NCI-H226 (cell line): Measurements from ENCODE around the gene RASSF5.
A peak's percentile ranks its signal among the peaks of the same experiment; 100 is the strongest.
"Not testable (repeated sequence)": the region's sequence is repeated elsewhere in the genome, so short reads cannot be mapped to it uniquely, and the experiment has no call there.

Experiments
- DNase-seq: peaks from one replicate; pipeline ENCODE4 v3.0.0-alpha.2; 2015

RASSF5 gene

DNA sequence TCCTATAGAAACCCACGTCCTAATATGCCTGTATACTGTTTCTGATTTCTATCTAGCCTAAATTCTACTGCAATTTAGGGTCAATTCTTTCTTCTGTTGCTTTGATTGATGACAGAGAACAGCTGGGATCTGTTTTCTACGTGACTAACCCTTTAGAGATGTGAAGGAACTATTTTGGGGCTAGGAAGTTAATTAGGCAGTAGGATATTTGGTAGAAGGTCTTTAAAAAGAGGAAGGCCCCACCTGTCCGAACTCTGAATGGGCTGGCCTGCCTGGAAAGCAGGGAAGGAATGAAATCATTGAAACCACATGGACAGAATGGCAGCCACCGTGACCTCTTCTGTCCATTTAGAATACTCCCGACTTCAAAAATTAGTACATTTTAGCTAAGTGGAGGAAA lies 83.9 kb downstream of the RASSF5 start:
- no peak for DNase-seq

DNA sequence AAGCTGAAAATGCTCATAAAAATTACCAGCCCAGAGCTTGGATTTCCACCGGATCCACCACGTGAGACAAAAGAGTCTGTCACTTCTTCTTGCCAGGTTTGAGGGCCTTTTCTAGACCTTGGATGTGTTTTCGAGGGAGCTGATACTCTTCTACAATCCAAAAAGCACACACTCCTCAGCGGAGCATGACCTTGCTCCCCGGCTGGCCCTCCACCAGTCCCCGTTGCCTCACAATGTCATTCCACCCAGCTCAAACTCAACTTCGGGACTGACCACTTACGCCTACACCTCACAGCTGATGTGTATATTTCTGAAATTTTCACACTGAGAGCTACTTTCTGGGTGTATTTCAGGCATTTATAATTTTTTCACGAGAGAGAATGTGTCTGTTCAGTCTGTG lies 84.4 kb downstream of the RASSF5 start:
- no peak for DNase-seq

DNA sequence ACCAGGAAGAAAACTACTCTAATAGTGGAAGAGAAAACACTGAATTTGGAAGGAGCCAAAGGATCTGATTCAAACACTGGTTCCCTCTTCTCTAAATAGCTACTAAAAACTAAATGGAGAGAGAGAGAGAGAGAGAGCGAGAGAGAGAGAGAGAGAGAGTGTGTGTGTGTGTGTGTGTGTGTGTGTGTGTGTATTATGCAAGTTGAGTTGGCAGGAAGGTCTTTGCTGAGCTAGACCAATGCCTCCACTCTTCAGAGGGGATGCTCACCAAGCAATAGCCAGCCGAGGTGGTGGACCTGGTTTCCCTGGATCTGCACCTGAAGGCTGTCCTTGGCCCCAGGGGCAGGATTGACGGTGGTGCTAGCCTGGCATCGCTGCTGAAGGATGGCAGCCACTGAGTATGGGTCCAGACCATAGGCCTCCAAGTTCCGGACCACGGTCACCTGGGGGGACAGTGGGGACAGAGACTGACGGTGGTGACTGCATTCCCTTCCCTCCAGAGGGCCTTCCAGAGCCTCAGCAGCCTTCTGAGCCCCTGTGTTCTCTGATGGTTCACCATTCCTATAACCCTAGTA lies 86.1 kb downstream of the RASSF5 start:
- no peak for DNase-seq

DNA sequence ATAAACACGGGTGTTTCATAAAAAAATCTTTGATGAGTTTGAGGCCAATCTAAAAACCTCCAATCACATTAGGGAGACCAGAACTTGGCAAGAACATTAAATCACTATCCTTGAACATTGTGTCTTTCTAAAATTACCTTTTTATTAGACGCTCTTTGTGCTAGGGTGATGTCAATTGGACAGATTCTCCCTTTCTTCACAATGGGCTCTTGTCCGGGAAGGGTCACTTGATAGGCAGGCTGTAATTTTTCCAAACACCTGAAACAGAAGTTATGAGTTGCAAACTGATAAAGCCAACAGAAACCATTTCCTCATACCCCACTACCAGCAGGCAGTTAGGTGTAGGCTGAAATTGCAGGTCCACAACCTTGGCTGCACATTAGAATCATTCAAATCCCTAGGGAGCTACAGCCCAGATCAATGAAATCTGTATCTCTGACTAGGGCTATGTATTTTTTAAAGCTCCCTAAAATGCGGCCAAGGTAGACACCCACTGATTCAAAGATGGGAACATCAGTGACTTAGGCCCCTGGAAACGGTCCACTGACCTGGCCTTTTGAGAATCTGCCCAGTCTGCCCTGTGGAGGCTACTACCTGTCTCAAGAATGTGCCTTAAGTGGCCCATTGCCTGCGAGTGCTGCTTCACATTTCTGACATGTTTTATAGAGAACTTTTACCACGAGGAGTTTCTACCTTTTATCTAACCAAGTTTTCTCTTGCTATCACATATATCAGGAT lies 88.4 kb downstream of the RASSF5 start:
- DNase-seq, result no peak

DNA sequence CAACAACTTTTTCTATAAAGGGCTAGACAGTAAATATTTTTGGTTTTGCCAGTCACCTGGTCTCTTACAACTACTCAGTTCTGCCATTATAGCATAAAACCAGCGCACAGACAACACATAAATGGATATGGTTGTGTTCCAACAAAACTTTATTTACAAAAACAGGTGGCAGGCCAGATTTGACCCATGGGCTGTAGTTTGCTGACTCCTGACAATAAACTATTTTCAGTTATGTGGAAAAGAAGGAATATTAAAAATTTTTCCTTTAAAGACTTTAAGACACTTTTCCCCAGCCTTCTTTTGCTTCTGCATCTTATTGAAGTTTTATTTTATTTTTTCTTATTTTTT lies 89.0 kb downstream of the RASSF5 start:
- DNase-seq, result no peak

DNA sequence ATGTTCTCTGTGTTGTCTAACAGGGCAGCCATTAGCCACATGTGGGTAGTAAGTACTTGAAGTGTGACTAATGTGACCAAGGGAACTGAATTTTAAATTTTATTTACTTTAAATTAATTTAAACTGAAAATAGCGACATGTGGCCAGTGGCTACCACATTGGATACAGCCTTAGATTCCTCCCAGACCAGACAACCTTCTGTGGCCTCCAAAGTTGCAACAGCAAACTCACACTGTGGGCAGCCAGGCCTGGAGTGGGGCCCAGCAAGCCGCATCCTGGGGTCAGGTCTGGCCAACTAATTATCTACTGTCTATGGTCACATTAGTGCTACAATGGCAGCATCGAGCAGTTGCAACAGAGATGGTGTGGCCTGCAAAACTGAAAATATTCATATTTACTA lies 93.2 kb downstream of the RASSF5 start:
- no peak for DNase-seq

DNA sequence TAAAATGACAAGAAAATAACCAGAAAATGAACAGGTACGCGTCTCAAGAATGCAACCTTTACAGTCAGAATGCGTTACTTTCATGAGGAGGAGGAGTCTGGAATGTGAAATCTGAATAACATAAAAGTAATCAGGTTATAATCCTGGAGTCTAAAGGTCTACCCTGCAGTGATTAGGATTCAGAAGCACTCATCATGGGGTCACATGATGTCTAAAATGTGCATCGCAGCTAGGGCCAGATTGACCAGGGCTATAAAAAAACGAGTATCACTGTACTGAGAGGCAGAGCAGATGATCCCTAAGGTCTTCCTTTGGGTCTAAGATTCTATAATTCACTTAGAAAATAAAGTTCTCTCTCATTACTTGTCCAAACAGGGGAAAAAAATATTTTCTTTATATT lies 97.5 kb downstream of the RASSF5 start:
- no peak for DNase-seq

DNA sequence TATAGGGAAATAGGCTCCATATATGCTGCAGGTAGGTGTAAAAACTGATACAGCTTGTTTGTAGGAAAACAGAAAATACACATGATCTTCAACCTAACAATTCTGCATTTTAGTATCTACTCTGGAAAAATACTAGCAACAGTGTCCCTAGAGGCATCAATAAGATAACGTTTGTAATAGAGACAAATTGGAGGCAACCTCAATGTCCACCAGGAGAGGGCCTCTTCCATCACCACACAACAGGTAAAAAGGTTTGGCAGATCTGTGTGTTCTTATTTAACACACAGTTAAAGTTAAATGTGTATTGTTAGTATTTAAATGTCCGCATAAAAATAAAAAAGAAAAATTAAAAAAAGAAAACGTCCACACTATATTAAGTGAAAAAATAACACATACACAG lies 99.5 kb downstream of the RASSF5 start:
- DNase-seq, result peak; percentile 33

DNA sequence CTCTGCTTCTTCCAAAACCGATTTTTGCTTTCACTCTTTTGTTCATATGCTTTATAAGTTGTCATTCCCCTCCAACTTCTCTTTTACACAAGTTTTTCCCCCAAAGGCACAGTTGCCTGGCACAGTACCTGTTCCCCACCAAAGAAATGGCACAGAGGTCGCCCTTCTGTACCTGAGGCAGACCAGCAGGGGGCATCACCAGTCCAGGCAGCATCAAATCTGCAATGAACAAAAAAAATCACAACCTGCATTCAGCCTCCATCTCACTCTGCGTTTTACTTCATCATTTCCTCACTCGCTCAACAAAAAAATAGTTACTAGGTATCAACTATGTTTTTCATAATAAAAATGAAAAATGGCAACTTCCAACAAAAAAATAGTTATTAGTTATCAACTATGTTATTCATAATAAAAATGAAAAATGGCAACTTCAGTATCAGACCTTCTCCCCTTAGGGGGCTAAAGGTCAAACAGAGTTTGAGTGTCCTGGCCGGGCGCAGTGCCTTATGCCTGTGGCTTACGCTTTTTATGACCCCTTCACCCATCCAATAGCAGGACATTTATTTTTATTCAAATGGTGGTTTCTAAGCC lies 100.9 kb downstream of the RASSF5 start:
- peak; percentile 5 for DNase-seq

DNA sequence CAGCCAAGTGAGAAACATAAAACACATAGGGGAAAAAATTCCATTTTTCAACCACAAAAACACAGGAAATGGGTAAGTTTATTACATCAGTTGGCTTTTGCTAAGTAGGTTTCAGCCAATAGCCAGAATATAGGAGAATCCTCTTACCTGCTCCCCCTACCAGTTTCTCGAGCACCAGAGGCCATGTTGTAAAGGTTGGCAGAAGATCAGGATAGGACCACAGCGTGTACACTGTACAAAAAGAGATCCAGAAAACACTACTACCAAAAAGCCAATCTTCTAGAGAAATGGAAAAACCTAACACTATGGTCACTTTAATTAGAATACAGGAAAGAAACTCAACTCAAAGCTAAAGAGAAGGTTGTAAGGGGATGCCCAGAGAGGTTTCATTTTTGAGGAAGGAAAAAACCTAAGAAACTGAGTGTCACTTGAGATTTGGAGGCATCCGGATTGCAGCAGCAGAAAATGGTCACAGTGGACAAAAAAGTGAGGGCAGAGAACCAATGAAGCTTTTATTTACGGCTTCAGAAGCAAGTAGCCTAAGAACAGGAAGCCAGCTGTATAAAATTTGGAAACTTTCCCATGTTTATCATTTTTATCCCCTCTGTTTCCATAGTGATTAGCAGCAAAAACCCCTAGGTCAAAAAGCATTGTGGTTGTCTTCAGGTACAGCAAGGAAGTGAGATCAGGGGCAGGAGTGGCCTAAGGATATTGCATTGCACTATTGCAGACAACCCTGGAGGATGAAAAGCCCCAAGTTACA lies 102.1 kb downstream of the RASSF5 start:
- no peak for DNase-seq

DNA sequence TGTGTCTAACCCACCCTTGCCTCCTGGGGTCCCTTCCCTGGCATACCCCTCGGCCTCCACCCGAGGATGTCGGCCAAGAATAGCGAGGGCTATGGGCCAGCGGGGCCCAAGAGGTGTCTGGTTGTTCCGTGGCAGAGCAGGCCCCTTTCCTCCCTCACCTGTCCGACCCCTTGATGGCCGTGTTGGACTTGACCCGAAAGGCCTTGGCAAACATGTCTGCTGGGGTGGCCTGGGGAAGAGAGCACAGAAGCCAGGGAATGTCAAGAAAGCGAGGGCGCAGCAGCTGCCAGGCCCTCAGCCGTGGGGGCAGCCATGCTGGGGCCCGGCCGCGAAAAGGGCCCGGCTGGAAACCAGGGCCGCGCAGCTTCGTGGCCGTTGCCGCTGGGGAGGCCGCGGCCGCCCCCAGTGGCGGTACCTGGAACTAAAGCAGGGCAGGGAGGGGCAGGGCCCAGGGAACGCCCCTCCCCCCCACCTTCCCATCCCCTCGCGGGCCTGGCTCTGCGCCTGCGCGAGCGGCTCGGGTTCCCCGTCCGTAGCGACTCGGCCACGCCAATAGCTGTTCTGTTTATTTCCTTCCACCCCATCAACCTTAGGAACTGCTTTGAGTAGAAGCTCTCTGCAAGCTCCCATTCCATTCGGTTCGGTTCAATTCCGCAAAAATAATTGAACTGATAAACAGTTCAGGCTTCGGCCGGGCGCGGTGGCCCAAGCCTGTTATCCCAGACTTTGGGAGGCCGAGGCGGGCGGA lies 105.0 kb downstream of the RASSF5 start, which contains the start of gene EIF2D:
Gene EIF2D, minus strand, starts transcription at position 337 of the 748 bp plus-strand sequence. Its CDS starts 123 bp downstream, at position 214.
- peak; percentile 80 for DNase-seq

DNA sequence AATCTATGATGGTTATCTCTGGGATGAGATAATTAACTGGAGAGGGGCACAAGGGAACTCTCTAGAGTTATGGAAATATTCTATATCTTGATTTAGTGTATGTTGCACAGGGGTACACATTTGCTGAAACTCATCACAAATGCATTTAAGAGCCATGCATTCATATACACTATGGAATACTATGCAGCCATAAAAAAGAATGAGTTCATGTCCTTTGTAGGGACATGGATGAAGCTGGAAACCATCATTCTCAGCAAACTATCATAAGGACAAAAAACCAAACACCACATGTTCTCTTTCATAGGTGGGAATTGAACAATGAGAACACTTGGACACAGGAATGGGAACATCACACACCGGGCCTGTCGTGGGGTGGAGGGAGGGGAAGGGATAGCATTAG lies 119.1 kb downstream of the RASSF5 start:
- not testable (repeated sequence) for DNase-seq

DNA sequence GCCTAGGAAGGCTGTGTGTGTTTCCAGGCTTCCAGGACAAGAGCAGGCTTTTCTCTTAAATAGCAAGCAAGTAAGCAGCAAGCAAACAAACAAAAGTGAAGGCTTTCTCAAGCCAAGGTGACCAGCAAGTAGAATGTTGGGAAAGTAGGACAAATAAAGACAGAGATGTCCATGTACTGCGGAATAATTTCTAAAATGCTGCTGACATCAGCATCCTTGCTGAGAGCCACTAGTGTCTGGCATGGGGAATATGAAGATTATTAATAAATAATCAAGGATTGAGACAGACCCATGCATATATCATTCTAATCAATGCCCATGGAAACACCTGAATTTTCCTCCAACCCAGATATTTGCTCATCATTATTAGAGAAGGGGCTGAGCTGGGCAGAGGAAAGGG lies 121.6 kb downstream of the RASSF5 start:
- DNase-seq, result no peak

DNA sequence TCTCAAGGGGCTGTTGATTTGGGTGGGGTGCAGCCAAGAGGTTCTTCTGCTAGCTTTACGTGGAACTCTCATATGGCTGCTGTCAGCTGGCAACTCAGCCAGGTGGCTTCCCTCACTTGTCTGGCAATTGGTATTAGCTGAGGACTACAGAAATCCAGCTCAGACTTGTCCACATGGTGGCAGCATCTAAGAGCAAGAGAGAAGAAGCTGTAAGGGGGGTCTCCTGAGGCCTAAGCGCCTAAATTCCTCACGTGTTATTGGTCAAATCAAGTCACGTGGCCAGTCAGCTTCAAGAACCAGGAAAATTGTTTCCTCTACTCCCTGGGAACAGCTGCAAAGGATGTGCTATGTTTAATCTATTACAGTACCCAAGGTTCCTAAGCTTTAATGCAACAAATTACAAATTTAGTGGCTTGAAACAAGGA lies 123.8 kb downstream of the RASSF5 start:
- peak; percentile 72 for DNase-seq

DNA sequence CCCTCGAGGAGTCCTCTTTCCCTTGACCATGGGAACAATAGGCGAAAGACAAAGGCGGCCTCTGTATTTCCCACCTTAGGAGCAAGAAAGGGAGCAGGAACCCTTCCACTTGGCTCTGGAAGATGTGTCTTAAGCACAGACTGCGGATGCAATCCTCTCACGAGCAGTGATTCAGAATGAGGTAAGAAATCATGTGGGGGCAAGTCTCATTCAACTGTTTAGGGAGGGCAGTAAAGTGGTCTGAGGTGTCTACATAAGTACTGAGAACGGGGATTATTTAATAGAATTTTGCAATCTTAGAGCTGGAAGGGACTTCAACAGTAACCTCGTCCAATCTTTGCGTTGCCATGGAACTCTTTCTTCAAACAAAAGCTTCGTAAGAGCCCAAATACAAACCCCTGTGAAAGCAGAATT lies 126.4 kb downstream of the RASSF5 start:
- DNase-seq, result peak; percentile 84

DNA sequence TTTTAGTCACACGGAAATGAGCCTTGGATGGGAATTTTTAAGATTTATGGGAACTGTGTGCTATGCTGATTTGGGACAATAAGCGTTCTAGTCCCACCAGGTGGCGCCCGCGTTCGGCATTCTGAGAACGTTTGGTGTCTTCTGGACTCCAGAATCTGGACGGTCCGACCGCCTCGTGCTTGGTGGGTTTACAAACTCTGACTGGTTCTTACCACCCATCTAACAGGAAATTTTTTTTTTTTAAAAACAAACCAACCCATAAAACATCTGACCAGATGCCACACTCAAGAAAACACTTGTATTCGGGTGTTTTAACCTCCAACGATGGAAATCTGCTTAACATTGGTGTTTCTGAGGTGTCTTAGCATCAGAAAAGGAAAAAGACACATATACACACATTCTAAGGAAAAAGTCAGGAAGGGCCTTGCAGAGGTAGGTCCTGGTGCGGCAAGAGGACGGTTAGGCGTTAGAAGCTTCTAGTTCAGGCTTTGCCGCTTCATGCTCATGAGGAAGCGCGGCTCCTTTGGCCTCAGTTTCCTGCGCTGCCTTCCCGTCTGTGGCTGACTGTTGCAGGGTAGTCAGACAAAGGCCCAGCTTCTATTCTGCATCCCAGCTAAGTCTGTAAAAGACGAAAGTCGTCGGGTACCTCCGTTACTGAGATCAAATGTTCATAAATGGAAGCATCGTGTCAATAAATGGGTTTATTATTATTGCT lies 127.2 kb downstream of the RASSF5 start:
- peak; percentile 59 for DNase-seq

DNA sequence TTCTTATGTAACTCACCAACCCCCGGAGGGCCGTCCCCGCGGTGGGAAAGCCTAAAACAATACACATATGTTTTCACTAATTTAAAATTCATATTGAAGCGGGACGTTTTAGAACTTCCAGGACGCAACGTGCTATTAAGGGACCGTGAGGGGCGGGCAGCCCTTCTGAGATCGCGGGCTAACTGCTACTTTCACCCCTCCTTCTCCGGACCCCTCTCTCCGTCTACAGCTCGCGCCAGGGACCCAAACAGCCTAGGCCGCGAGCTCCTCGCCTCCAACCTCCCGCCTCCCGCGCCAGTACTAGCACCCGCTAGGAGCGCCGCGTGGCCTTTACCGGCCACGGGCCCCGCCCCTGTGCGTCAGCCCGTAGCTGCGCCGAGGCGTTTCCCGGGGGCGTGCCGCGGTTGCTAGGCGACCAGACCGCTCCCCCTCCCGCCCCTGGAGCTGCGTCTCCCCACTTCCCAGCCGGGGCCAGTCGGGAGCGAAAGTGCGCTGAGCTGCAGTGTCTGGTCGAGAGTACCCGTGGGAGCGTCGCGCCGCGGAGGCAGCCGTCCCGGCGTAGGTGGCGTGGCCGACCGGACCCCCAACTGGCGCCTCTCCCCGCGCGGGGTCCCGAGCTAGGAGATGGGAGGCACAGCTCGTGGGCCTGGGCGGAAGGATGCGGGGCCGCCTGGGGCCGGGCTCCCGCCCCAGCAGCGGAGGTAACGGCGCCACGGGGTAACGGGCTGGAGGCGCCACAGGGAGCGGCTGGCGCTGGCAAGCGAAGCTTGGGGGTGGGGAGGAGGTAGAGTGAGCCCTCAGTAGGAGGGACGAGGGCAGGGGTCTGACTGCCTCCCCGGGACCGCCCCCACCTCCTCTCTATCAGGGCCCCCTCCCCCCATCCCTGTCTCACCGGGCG lies 128.0 kb downstream of the RASSF5 start, which contains the start of gene DYRK3:
Gene DYRK3, plus strand, starts transcription at position 457 of the 898 bp plus-strand sequence. Its CDS starts 168 bp downstream, at position 625.
- peak; percentile 93 for DNase-seq

DNA sequence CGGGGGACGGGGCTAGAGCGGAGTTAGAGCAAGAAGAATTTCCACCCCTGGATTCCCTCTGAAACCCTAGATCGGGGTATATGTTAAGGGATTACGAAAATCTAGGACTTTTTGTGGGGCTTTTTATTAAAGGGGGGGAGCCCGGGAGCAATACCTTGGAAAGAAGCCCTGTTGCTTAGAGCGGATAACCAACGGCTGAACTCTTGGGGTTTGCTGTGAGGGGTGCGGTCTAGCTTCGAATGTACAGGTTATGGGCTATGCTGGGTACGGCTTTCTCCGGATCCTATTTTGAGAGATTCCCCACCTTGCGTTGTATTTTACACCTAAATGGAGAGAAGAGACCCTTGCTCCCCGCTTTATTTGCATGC lies 128.6 kb downstream of the RASSF5 start:
- no peak for DNase-seq

DNA sequence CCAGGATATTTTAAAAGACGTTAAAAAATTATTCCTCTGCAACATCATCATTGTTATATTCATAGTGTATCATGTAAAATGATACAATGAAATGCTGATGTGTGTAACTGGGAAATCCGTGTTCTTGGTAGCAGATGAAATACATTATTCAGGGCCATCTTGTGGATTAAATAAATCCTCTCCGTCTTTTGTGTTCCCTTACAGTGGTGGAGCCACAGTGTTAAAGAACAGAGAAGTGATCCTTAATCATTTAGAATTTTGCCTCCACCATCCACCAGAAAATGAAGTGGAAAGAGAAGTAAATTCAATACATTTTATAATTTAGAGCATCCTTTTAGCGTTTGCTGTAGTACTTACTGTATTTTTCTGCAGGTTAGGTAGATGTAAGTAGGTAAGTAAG lies 129.3 kb downstream of the RASSF5 start:
- no peak for DNase-seq

DNA sequence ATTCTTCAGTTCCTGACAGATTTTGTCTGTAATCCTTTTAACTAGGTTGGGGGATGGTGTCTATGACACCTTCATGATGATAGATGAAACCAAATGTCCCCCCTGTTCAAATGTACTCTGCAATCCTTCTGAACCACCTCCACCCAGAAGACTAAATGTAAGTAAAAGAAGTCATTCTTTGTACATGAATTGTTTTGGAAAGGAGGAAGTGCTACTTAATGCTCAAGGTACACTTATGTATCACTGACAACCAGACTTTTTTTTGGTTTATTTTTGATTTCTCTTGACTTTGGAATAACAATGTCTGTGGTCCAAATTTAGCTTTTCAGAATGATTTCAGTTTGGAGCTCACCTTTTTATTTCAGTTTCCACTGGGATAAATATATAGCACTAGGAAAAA lies 130.3 kb downstream of the RASSF5 start:
- DNase-seq, result no peak
